GM21423 (cell line): Measurements from ENCODE around the gene CARMIL3.

Source experiments
- ATAC-seq: cut with Tn5 transposase; IDR thresholded peaks from one replicate; pipeline ENCODE4 v1.9.1; 2021; ENCODE audit warnings: mild to moderate bottlenecking, moderate library complexity; ENCODE audit not compliant: unreplicated experiment

The CARMIL3 gene

GRCh38 chr14:24113801-24114531 lies 62.2 kb downstream of the CARMIL3 start:
- ATAC-seq: peak; percentile 28

DNA sequence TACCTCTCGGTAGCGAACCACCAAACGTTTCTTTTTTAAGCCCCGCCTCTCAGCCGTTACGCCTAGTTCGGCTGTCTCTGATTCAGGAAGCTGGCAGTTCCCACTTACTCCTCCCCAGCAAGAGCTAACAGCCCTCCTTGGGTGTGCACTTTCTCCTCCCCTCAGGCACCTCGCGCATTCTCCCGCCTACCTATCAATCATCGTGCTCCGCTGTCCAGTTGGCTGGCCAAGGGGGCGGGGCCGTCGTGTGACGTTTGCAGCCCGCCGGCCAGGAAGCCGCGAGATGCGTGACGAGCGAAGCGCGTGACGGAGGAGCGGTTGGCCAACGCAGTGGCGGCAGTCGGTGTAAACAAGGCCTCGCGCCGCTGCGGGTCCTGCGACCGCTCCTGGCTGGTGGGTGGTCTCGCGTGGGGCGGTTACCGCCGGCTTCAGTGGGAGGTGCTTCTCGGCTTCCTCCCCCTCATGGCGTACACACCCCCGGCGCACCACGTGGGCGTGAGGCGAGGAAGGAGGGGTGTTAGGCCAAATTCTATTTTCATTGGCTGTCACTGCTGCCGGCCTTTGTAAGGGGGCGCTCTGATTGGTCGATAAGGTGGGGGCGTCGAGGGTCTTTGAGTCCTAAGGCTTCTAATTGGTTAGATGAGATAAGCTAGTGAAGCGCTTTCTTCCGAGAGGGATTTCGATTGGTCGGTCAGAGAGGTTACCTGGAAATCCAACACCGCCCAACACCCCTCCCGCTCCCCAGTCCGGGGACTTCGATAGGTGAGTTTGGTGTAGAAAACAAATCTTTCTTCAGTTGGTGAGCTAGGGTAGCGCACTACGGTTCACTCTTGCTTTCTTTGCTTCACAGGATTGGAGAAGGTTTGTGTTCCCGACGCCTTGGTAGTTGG lies 63.0 kb downstream of the CARMIL3 start, which contains the start of the genes DCAF11 and NRL:
TSS of gene DCAF11 (plus strand) at position 246 of the 890 bp plus-strand sequence. CDS start 818 bp downstream, outside the sequence.
TSS of gene NRL (minus strand) at position 418 of the 890 bp plus-strand sequence. CDS start 32,101 bp downstream, outside the sequence.
- peak; percentile 82 for ATAC-seq

DNA sequence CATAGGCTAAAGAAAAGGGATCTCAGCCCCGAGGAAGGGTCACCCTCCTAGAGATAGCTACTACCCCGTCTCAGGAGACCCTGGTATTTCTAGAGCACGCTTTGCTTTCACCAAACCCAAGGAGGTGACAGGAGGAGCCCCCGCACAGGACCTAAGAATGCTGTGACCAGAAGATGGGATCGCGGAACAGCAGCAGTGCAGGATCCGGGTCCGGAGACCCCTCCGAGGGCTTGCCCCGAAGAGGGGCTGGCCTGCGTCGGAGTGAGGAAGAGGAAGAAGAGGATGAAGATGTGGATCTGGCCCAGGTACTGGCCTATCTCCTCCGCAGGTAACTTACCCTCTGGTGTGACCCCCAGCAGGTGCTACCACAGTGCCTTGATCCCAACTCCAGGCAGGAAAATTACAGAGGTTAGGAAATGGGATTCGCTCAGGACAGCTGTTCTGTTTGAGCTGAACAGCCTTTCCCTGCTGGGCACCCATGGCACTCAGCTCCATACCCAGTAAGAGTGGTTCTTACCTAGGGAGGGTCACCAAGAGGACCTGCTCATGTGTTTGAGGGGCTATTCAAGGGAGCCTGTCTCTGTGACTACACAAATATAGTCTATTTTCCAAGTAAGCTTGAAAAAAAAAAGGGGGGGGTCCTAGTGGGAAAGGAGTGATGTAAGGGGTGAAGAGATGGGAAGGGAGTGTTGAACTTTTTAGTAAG lies 63.8 kb downstream of the CARMIL3 start:
- ATAC-seq: no peak

DNA sequence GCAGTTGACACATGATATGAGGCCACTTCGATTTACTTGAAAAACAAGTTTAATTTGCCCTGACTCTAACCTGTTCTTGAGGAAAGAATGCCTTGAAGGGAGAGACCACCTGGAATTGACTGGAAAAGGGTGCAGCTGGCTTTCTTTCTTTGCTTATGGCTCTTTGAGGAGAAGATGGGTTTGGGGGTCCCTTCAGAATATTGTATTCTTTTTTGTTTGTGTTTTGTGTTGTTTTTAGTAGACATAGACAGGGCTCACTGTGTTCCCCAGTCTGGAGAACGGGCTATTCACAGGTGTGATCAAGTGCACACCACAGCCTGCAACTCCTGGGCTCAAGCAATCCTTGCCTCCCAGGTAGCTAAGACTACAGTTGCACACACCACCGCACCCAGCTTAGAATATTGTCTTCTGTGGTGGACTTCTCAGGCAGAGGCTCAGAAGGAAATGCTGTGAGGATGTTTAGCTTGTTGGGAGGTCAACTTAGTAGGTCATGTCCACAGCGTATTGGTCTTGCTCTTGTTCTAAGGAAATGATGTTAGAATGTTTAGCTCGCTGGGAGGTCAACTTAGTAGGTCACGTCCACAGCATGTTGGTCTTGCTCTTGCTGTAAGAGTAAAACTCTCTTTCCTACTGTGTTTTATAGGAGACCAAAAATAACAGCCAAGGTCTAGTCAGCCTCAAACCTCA lies 64.5 kb downstream of the CARMIL3 start:
- no peak for ATAC-seq

DNA sequence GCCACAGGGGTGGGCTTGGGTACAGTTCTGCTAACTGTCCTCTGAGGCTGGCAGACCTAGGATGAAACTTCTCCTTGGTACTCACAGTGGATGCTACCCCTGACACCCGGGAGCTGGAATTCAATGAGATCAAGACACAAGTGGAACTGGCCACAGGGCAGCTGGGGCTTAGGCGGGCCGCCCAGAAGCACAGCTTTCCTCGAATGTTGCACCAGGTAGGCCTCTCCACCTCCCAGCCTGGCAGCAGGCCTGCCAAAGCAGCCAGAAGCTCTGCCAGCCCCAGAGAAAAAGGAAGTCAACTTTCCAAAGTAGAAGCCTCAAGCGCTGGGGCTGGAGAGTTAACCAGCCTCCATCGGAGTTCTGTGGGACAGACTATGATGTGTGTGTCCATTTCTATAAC lies 65.4 kb downstream of the CARMIL3 start:
- no peak for ATAC-seq
